ENCODE results near the gene RFK.

The RFK gene

GRCh38 chr9:76425677-76426453, 31.6 kb upstream of the RFK start:
- no peaks in the 10 kb centered on the region for H3K36me3 ChIP-seq (ENCODE audit: insufficient read depth, low read length)
- 94% methylated on average over 8 of the region's 8 CpGs for WGBS
- no peak overlapping the region for H3K9ac ChIP-seq (ENCODE audit: low read depth, low read length)
- no peaks in the 10 kb centered on the region for H3K9me3 ChIP-seq (ENCODE audit: insufficient read depth, low read depth, low read length)
- no peaks in the 10 kb centered on the region for H3K27me3 ChIP-seq (ENCODE audit: insufficient read depth, low read length)
- no peak overlapping the region for H3K4me3 ChIP-seq (ENCODE audit: low read length)
- no peaks in the 10 kb centered on the region for H3K4me1 ChIP-seq (ENCODE audit: insufficient read depth, low read length)
- H3K27ac ChIP-seq (ENCODE audit: low read depth, low read length) = no peak overlapping the region

GRCh38 chr9:76424491-76424890, 30.3 kb upstream of the RFK start:
- Histone ChIP-seq H3K4me1 (ENCODE audit: insufficient read depth, low read length) (no peaks in the 10 kb centered on the region), H3K9me3 (ENCODE audit: insufficient read depth, low read depth, low read length) (no peaks in the 10 kb centered on the region), H3K4me3 (ENCODE audit: low read length) (no peak overlapping the region), H3K36me3 (ENCODE audit: insufficient read depth, low read length) (no peaks in the 10 kb centered on the region), H3K9ac (ENCODE audit: low read depth, low read length) (no peak overlapping the region), H3K27me3 (ENCODE audit: insufficient read depth, low read length) (no peaks in the 10 kb centered on the region), H3K27ac (ENCODE audit: low read depth, low read length) (no peak overlapping the region)
- 100% methylated on average over 3 of the region's 4 CpGs for WGBS

GRCh38 chr9:76423216-76424177, 29.3 kb upstream of the RFK start:
- Histone ChIP-seq H3K27me3 (ENCODE audit: insufficient read depth, low read length) (no peaks in the 10 kb centered on the region), H3K9me3 (ENCODE audit: insufficient read depth, low read depth, low read length) (no peaks in the 10 kb centered on the region), H3K4me3 (ENCODE audit: low read length) (no peak overlapping the region), H3K4me1 (ENCODE audit: insufficient read depth, low read length) (no peaks in the 10 kb centered on the region), H3K9ac (ENCODE audit: low read depth, low read length) (no peak overlapping the region), H3K36me3 (ENCODE audit: insufficient read depth, low read length) (no peaks in the 10 kb centered on the region), H3K27ac (ENCODE audit: low read depth, low read length) (no peak overlapping the region)
- 92% methylated on average over 1 of the region's 2 CpGs for WGBS

- 88% methylated on average over 2 of the region's 2 CpGs for WGBS
- Histone ChIP-seq H3K4me1 (ENCODE audit: insufficient read depth, low read length) (peaks cover 9% of the 10 kb centered on the region; the same call in 1 of the 2 replicates), H3K9ac (ENCODE audit: low read depth, low read length) (no peak overlapping the region), H3K36me3 (ENCODE audit: insufficient read depth, low read length) (no peaks in the 10 kb centered on the region), H3K27ac (ENCODE audit: low read depth, low read length) (no peak overlapping the region), H3K4me3 (ENCODE audit: low read length) (no peak overlapping the region), H3K27me3 (ENCODE audit: insufficient read depth, low read length) (no peaks in the 10 kb centered on the region), H3K9me3 (ENCODE audit: insufficient read depth, low read depth, low read length) (no peaks in the 10 kb centered on the region)
Observed at GRCh38 chr9:76419782-76420380, 25.7 kb upstream of the RFK start.

GRCh38 chr9:76417394-76417793, 23.2 kb upstream of the RFK start:
- no peaks in the 10 kb centered on the region for H3K27me3 ChIP-seq (ENCODE audit: insufficient read depth, low read length)
- H3K4me1 ChIP-seq (ENCODE audit: insufficient read depth, low read length) = peaks cover 11% of the 10 kb centered on the region; the same call in 1 of the 2 replicates
- H3K9me3 ChIP-seq (ENCODE audit: insufficient read depth, low read depth, low read length) = 0 out of 2 replicates have a peak, but pooled peaks cover 3% of the 10 kb centered on the region
- no peak overlapping the region for H3K4me3 ChIP-seq (ENCODE audit: low read length)
- H3K27ac ChIP-seq (ENCODE audit: low read depth, low read length) = no peak overlapping the region
- H3K36me3 ChIP-seq (ENCODE audit: insufficient read depth, low read length) = no peaks in the 10 kb centered on the region
- WGBS = 0% methylated on average over 1 of the region's 1 CpG
- no peak overlapping the region for H3K9ac ChIP-seq (ENCODE audit: low read depth, low read length)

GRCh38 chr9:76415731-76416130, 21.5 kb upstream of the RFK start:
- H3K27ac ChIP-seq (ENCODE audit: low read depth, low read length) = no peak overlapping the region
- H3K4me1 ChIP-seq (ENCODE audit: insufficient read depth, low read length) = peaks cover 11% of the 10 kb centered on the region; the same call in 1 of the 2 replicates
- H3K27me3 ChIP-seq (ENCODE audit: insufficient read depth, low read length) = no peaks in the 10 kb centered on the region
- H3K9ac ChIP-seq (ENCODE audit: low read depth, low read length) = no peak overlapping the region
- H3K36me3 ChIP-seq (ENCODE audit: insufficient read depth, low read length) = no peaks in the 10 kb centered on the region
- H3K9me3 ChIP-seq (ENCODE audit: insufficient read depth, low read depth, low read length) = 0 out of 2 replicates have a peak, but pooled peaks cover 3% of the 10 kb centered on the region
- H3K4me3 ChIP-seq (ENCODE audit: low read length) = no peak overlapping the region

- Histone ChIP-seq H3K27me3 (ENCODE audit: insufficient read depth, low read length) (no peaks in the 10 kb centered on the region), H3K36me3 (ENCODE audit: insufficient read depth, low read length) (no peaks in the 10 kb centered on the region), H3K27ac (ENCODE audit: low read depth, low read length) (no peak overlapping the region), H3K4me1 (ENCODE audit: insufficient read depth, low read length) (peaks cover 11% of the 10 kb centered on the region; the same call in 1 of the 2 replicates), H3K9ac (ENCODE audit: low read depth, low read length) (no peak overlapping the region), H3K4me3 (ENCODE audit: low read length) (no peak overlapping the region), H3K9me3 (ENCODE audit: insufficient read depth, low read depth, low read length) (0 out of 2 replicates have a peak, but pooled peaks cover 3% of the 10 kb centered on the region)
- 94% methylated on average over 2 of the region's 2 CpGs for WGBS
Observed at GRCh38 chr9:76415154-76415553, 20.9 kb upstream of the RFK start.

GRCh38 chr9:76414661-76415060, 20.4 kb upstream of the RFK start:
- no peaks in the 10 kb centered on the region for H3K27me3 ChIP-seq (ENCODE audit: insufficient read depth, low read length)
- 89% methylated on average over 4 of the region's 4 CpGs for WGBS

GRCh38 chr9:76413658-76414057, 19.4 kb upstream of the RFK start:
- Histone ChIP-seq H3K9ac (ENCODE audit: low read depth, low read length) (no peak overlapping the region), H3K27ac (ENCODE audit: low read depth, low read length) (no peak overlapping the region), H3K9me3 (ENCODE audit: insufficient read depth, low read depth, low read length) (0 out of 2 replicates have a peak, but pooled peaks cover 3% of the 10 kb centered on the region), H3K4me3 (ENCODE audit: low read length) (no peak overlapping the region), H3K4me1 (ENCODE audit: insufficient read depth, low read length) (peaks cover 11% of the 10 kb centered on the region; the same call in 1 of the 2 replicates), H3K27me3 (ENCODE audit: insufficient read depth, low read length) (no peaks in the 10 kb centered on the region), H3K36me3 (ENCODE audit: insufficient read depth, low read length) (no peaks in the 10 kb centered on the region)

More at GRCh38 chr9:76414661-76415060, 20.4 kb upstream of the RFK start:
- 0 out of 2 replicates have a peak, but pooled peaks cover 3% of the 10 kb centered on the region for H3K9me3 ChIP-seq (ENCODE audit: insufficient read depth, low read depth, low read length)
- H3K4me1 ChIP-seq (ENCODE audit: insufficient read depth, low read length) = peaks cover 11% of the 10 kb centered on the region; the same call in 1 of the 2 replicates
- H3K9ac ChIP-seq (ENCODE audit: low read depth, low read length) = no peak overlapping the region
- H3K36me3 ChIP-seq (ENCODE audit: insufficient read depth, low read length) = no peaks in the 10 kb centered on the region
- no peak overlapping the region for H3K27ac ChIP-seq (ENCODE audit: low read depth, low read length)
- no peak overlapping the region for H3K4me3 ChIP-seq (ENCODE audit: low read length)

GRCh38 chr9:76412638-76413037, 18.4 kb upstream of the RFK start:
- H3K9ac ChIP-seq (ENCODE audit: low read depth, low read length) = no peak overlapping the region
- no peak overlapping the region for H3K27ac ChIP-seq (ENCODE audit: low read depth, low read length)
- H3K9me3 ChIP-seq (ENCODE audit: insufficient read depth, low read depth, low read length) = 0 out of 2 replicates have a peak, but pooled peaks cover 3% of the 10 kb centered on the region
- H3K4me3 ChIP-seq (ENCODE audit: low read length) = no peak overlapping the region
- no peaks in the 10 kb centered on the region for H3K27me3 ChIP-seq (ENCODE audit: insufficient read depth, low read length)
- 76% methylated on average over 2 of the region's 2 CpGs for WGBS
- no peaks in the 10 kb centered on the region for H3K36me3 ChIP-seq (ENCODE audit: insufficient read depth, low read length)
- peaks cover 8% of the 10 kb centered on the region; the same call in 1 of the 2 replicates for H3K4me1 ChIP-seq (ENCODE audit: insufficient read depth, low read length)

GRCh38 chr9:76405868-76406267, 11.6 kb upstream of the RFK start:
- no peaks in the 10 kb centered on the region for H3K27me3 ChIP-seq (ENCODE audit: insufficient read depth, low read length)
- no peak overlapping the region for H3K27ac ChIP-seq (ENCODE audit: low read depth, low read length)
- H3K4me1 ChIP-seq (ENCODE audit: insufficient read depth, low read length) = no peaks in the 10 kb centered on the region
- H3K4me3 ChIP-seq (ENCODE audit: low read length) = no peak overlapping the region
- no peak overlapping the region for H3K9ac ChIP-seq (ENCODE audit: low read depth, low read length)
- H3K36me3 ChIP-seq (ENCODE audit: insufficient read depth, low read length) = no peaks in the 10 kb centered on the region
- H3K9me3 ChIP-seq (ENCODE audit: insufficient read depth, low read depth, low read length) = no peaks in the 10 kb centered on the region
